Adrenal gland (tissue), 12 donors: ENCODE results near the gene RNPEP. TPM values are rescaled to one million over a fixed set of nuclear protein-coding genes. Genes with fewer than 3 reads are reported as not detected.

Experiments
- DNase-seq, 7 donors: peaks; one replicate each; pipeline ENCODE4 v3.0.0-alpha.2; 2019 to 2020
- H3K27ac ChIP-seq, 5 donors: fragments of 200-600 bp; sonication (generic) in 4 of 5; 1 replicate in 3 of 5; 2 replicates in 2 of 5; pipeline versions ENCODE4 v1.5.1 to v1.8.0; 2016 to 2020; ENCODE audit warnings: mild to moderate bottlenecking in 1 of 5
- H3K27me3 ChIP-seq: fragments of 200-600 bp; 2 replicates; pipeline ENCODE4 v1.8.0; 2021
- H3K36me3 ChIP-seq, 2 donors: fragments of 200-600 bp; replicated peaks in 1 of 2; 1 replicate in 1 of 2; 2 replicates in 1 of 2; pipeline versions ENCODE4 v1.5.1 to v1.8.0; 2018 to 2022
- H3K4me1 ChIP-seq, 2 donors: fragments of 200-600 bp; replicated peaks in 1 of 2; 1 replicate in 1 of 2; 2 replicates in 1 of 2; pipeline versions ENCODE4 v1.5.1 to v1.8.0; 2018 to 2021
- H3K4me3 ChIP-seq, 4 donors: fragments of 200-600 bp; sonication (generic) in 3 of 4; one replicate each; pipeline ENCODE4 v1.5.1; 2016 to 2018
- H3K9me3 ChIP-seq, 3 donors: fragments of 200-600 bp; sonication (generic) in 1 of 3; replicated peaks in 1 of 3; 1 replicate in 2 of 3; 2 replicates in 1 of 3; pipeline versions ENCODE4 v1.5.1 to v1.8.0; 2016 to 2021
- POLR2A ChIP-seq, 2 donors: fragments of 450-650 bp; IDR thresholded peaks; one replicate each; pipeline ENCODE4 v1.6.1; 2017; ENCODE audit warnings: antibody characterized with exemption in 2 of 2, mild to moderate bottlenecking in 2 of 2, moderate library complexity in 1 of 2
- WGBS, 4 donors: extraction: QIAGEN DNeasy Blood & Tissue Kit in 2 of 4; methylation state at CpG; one replicate each; pipeline versions ENCODE4 v1.1.5 to v1.1.7; 2013 to 2017; 5-methylcytosine and 5-hydroxymethylcytosine counted together
- intact Hi-C, 2 donors: fragments of 100-400 bp; cut with DNase I; formaldehyde crosslinking; loops; one replicate each; pipeline versions ENCODE4 v1.14.1 to v1.15.0; 2022 to 2023
- polyA plus RNA-seq, 3 donors: library from polyadenylated mRNA; stranded (reverse); fragments of 200-250 nt in 2 of 3; fragments of 350-450 nt in 1 of 3; fragmentation: Illumina TruSeq in 1 of 3; extraction: RNeasy Lipid Tissue Mini Kit (QIAGEN cat#74804) in 1 of 3; gene quantifications; one replicate each; pipeline ENCODE4 v1.2.3, GENCODE V29; 2013 to 2014
- total RNA-seq, 9 donors: library from RNA; depleted of rRNA in 4 of 9; stranded (reverse); fragments of >200 nt in 4 of 9; fragments of 120-200 nt in 1 of 9; fragmentation: NEBNext Ultra II Directional in 1 of 9; extraction: Animal tissue kit (Norgen Biotek cat#: 25700) in 1 of 9; gene quantifications; one replicate each; pipeline versions ENCODE4 v1.1.0 to v1.2.4, GENCODE V29; 2013 to 2023
- TF ChIP-seq, protein P1 (sequence below), 6 experiments: fragments of 450-650 bp in 4 of 6; fragments of 200-600 bp in 2 of 6; sonication (generic) in 1 of 6; IDR thresholded peaks; 1 replicate in 5 of 6; 2 replicates in 1 of 6; pipeline versions ENCODE4 v1.5.1 to v1.8.0; 2016 to 2021; ENCODE audit warnings: antibody characterized with exemption in 6 of 6, mild to moderate bottlenecking in 2 of 6, moderate library complexity in 1 of 6
- donor health status: healthy with polysubstance abuse.
- donor health status: Bipolar disorder and iron deficiency.
- donor health status: DM: yes; HTN: yes; CAD: no.
- donor health status: DM: no; HTN: no; CAD: no.
- donor health status: DM: no; HTN: no; CAD: no.
- donor health status: DM: yes; HTN: yes; CAD: no.

Gene RNPEP
- total and polyA plus RNA-seq, 12 donors, result 28.9 to 99.6 (median 62.2) TPM

DNA sequence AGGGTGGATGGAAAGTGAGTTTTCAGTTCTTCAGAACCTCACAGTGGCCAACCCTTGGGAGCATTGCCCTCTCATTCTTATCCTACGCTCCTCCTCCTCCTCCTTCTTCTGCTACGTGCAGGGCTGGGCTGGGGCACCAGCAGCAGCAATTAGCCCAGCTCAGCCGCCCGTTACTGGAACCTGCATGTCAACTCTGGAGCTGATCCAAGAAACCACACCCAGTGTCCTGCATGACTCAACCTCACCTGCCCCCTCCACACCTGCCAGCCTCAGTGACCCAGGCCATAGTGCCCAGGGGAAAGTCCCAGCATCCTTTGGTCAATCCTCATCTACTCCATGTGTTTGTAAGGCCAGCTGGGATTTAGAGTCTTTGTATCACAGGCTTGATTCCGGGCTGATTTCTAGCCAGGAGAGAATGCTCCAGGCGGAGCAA lies 40.6 kb downstream of the RNPEP start:
- no peaks in the 10 kb centered on the region for H3K4me1 ChIP-seq
- intact Hi-C loops, result no loop called here
- no peak overlapping the region for H3K27ac ChIP-seq
- TF ChIP-seq, protein P1, sequence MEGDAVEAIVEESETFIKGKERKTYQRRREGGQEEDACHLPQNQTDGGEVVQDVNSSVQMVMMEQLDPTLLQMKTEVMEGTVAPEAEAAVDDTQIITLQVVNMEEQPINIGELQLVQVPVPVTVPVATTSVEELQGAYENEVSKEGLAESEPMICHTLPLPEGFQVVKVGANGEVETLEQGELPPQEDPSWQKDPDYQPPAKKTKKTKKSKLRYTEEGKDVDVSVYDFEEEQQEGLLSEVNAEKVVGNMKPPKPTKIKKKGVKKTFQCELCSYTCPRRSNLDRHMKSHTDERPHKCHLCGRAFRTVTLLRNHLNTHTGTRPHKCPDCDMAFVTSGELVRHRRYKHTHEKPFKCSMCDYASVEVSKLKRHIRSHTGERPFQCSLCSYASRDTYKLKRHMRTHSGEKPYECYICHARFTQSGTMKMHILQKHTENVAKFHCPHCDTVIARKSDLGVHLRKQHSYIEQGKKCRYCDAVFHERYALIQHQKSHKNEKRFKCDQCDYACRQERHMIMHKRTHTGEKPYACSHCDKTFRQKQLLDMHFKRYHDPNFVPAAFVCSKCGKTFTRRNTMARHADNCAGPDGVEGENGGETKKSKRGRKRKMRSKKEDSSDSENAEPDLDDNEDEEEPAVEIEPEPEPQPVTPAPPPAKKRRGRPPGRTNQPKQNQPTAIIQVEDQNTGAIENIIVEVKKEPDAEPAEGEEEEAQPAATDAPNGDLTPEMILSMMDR (IDR thresholded peaks at IDR 0.05), result no peak
- TF ChIP-seq POLR2A (IDR thresholded peaks at IDR 0.05), result no peak
- DNase-seq, result no peak
- WGBS, 4 donors, result 59 to 79% (median 65%) methylated on average over 6 of the region's 6 CpGs
- H3K36me3 ChIP-seq, result no peaks in the 10 kb centered on the region
- H3K27me3 ChIP-seq, result no peaks in the 10 kb centered on the region
- H3K9me3 ChIP-seq, result no peaks in the 10 kb centered on the region
- H3K4me3 ChIP-seq, result no peak overlapping the region

DNA sequence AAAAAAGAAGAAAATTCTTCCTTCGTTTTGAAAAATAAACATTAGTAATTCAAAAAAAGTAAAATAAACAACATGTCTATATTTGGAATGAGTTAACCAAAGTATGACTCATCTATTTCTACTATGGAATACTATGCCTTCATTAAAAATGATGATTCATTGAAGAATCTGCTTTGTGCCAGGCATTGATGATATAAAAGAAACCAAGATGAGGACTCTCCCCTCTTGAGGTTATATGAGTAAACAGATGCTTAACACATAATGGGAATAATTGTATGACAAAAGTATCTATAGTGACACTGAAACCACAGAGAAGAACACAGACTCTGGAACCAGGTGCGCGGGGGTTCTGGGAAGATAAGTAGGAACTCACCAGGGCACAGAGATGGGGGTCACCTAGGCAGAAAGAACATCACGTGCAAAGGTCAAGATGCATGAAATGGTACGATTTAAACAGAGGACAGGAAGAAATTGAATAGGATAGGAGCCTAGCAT lies 46.8 kb downstream of the RNPEP start:
- TF ChIP-seq POLR2A (IDR thresholded peaks at IDR 0.05), result no peak
- TF ChIP-seq, protein P1 (IDR thresholded peaks at IDR 0.05), result no peak
- no peak overlapping the region for H3K4me3 ChIP-seq
- DNase-seq, result no peak
- no peaks in the 10 kb centered on the region for H3K36me3 ChIP-seq
- intact Hi-C loops, result no loop called here
- H3K9me3 ChIP-seq, result no peaks in the 10 kb centered on the region
- no peak overlapping the region for H3K27ac ChIP-seq
- no peaks in the 10 kb centered on the region for H3K4me1 ChIP-seq
- H3K27me3 ChIP-seq, result no peaks in the 10 kb centered on the region
- 74 to 78% (median 76%) methylated on average over 5 of the region's 5 CpGs for WGBS, 4 donors

DNA sequence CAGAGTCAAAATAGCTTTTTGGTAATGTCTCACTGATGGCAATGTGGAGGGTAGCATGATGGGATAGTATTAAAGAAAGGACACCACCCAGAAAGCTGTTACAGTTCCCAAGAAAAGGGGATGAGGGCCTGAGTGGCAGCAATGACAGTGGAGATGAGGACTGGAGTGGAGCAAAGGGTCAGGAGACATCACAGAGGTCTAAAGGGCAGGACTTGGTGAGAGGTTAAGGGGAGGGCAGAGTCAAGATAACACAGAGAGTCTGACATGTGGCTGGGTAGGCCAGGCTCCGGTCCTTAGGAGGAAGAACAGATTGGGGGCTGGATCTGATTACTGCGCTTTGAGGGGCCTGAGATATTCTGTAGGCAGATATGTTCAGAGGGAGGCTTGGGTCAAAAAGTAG lies 47.3 kb downstream of the RNPEP start:
- H3K36me3 ChIP-seq, result no peaks in the 10 kb centered on the region
- TF ChIP-seq, protein P1 (IDR thresholded peaks at IDR 0.05), result no peak
- no peak for TF ChIP-seq POLR2A (IDR thresholded peaks at IDR 0.05)
- 90 to 96% (median 91%) methylated on average over 2 of the region's 2 CpGs for WGBS, 4 donors
- intact Hi-C loops, result no loop called here
- no peak for DNase-seq
- no peaks in the 10 kb centered on the region for H3K4me1 ChIP-seq
- H3K27me3 ChIP-seq, result no peaks in the 10 kb centered on the region
- no peak overlapping the region for H3K27ac ChIP-seq
- no peak overlapping the region for H3K4me3 ChIP-seq
- H3K9me3 ChIP-seq, result no peaks in the 10 kb centered on the region

DNA sequence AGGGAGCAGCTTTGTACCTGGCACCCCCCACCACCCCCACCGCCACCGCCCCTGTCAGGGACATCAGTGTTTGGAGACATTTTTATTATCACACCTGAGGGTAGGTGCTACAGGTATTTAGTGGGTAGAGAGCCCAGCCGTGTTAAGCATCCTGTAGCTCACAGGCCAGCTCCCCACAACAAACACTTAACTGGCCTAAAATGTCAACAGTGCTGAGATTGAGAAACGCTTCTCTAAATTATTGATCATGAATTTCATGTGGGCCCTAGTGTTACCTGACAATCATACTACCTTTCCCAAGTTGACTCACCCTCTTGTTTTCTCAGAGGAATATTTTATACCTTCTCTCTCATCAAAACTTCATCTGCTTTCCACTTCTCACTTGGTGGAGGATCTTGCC lies 49.3 kb downstream of the RNPEP start:
- Histone ChIP-seq H3K27me3 (no peaks in the 10 kb centered on the region), H3K36me3 (no peaks in the 10 kb centered on the region), H3K9me3 (no peaks in the 10 kb centered on the region), H3K4me3 (no peak overlapping the region), H3K4me1 (no peaks in the 10 kb centered on the region), H3K27ac (no peak overlapping the region)
- TF ChIP-seq, protein P1 (IDR thresholded peaks at IDR 0.05), result no peak
- TF ChIP-seq POLR2A (IDR thresholded peaks at IDR 0.05), result no peak
- intact Hi-C loops, result no loop called here
- no peak for DNase-seq
- WGBS, 4 donors, result 79 to 92% (median 88%) methylated on average over 4 of the region's 4 CpGs
